HG02610 (cell line): Measurements from ENCODE around the gene IP6K3.

Experiments
- ATAC-seq: cut with Tn5 transposase; IDR thresholded peaks from one replicate; pipeline ENCODE4 v1.9.1; 2021; ENCODE audit warnings: mild to moderate bottlenecking, moderate library complexity; ENCODE audit not compliant: unreplicated experiment

The IP6K3 gene

DNA sequence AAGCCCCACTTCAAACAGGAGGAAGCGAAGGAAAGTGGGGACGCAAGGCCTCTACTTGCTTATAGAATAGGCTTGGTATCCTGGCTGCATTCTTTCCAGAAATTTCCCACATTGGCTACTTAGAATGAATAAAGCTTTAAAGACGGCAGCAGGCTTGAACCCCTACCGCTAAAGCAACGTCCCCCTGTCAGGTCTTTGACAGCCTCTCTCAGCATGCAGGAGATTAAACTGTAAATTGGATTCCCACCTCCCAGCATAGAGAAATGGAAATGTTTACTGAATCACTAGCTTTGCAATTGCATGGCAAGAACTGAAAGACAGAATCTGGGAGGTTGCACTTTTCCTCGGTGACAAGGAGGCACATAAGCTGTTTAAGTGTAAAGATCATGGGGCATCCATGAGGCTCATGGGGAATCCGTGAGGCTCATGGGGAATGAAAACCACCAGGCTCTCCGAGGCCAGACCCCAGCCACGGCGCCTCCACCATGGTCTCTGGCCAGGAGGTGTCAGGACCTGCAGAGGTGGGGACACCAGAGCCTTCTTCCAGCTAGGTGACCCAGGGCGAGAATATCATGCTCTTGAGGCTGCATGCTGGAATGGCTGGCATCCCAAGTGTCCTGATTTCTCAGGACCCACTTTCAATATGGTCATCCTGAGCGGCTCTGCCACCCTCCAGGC is 31.9 kb upstream of the IP6K3 start:
- no peak for ATAC-seq

DNA sequence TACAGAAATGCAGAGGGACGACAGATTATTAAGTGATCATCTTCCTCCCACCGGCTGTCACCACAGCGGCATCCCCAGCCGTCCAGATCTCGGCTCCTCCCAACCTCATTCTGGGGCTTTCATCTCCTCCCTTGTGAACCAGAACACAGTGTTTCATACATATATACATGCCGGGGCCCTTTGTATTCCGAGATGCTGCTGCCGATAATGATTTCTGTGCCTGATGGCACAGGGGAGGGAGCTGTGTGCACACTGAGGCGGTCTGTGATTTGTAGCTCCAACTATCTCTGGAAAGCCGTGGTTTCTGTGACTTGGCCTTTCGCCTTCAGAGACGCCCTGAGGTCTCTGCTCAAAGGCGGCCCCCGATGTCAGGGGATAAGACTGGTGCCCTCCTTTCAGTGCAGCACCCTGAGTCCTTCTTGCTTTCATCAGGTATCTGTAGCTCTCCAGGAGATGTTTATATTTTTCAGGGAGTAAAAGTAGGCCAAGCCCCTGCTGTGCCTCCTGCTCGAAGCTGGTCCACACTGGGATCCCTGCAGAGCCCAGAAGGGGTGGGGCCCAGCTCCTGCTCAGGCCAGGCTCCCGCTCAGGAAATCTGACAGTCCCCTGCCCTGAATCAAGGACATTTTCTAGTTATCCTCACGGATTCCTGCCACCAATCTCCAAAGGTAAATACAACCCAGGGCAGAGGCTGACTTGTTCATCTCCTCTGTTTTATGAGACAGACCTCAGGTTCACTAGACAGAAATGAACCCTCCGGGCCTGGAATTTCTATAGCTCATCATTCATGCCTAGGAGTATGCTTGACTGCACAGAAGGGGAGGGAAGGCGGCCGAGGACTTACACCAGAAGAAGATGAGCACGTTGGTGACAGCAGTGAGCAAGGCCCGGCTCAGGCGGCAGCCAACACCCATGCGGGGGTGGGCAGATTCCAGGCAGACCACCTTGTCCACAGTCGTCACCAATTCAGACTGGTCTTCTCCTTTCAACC is 31.0 kb upstream of the IP6K3 start:
- ATAC-seq = no peak

DNA sequence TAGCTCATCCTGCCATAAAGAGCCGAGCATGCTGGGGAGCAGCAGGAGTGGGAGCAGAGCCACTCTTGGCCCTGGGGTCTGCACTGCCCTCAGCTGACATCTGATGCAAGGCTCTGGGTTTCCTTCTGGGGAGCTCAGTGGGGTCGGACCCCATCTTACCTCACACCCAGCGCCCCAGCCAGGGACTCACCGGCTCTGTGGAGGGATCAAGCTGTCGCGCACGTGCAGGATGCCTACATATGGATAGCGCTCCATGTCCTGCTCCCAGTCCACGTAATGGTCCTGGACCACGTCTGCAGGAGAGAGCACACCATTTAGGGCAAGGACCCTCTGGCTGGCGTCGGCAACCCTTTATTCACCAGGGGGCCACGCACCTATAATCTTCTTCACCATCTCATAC is 30.1 kb upstream of the IP6K3 start:
- no peak for ATAC-seq

DNA sequence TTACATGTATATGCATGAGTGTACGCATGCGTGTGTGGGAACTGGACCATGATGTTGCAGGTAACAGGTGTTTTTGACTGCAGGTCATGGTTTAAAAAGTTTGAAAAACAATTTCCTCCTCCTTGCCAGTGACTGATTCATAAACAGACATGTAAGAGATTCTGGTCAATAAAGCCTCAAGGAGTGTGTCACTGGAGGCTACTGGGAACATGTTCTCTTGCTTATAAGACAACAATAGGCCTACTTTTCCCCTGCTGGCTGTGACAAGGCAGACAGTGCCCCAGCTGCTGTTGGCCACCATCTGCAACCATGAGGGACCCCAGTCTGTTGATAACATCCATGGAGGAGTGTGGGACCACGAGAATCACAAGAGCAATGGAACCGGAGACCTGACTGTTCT is 29.5 kb upstream of the IP6K3 start:
- ATAC-seq = no peak

DNA sequence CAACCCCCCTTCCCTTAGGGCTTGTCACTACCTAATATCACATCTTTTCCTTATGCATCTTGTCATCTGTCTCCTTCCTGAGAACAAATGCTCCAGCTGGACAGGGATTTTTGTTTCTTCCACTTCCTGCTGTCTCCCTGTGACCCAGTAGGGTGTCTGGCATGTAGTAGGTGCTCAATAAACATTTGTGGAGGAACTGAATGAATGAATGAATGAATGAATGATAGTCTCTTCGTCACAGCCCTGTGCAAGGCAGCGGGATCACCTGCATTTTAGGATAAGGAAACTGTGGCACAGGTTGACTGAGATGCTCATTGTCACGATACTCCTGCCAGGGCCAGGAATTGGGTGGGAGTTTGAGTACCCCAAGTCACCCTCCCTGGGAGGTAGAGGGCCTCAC is 28.1 kb upstream of the IP6K3 start:
- ATAC-seq = no peak

DNA sequence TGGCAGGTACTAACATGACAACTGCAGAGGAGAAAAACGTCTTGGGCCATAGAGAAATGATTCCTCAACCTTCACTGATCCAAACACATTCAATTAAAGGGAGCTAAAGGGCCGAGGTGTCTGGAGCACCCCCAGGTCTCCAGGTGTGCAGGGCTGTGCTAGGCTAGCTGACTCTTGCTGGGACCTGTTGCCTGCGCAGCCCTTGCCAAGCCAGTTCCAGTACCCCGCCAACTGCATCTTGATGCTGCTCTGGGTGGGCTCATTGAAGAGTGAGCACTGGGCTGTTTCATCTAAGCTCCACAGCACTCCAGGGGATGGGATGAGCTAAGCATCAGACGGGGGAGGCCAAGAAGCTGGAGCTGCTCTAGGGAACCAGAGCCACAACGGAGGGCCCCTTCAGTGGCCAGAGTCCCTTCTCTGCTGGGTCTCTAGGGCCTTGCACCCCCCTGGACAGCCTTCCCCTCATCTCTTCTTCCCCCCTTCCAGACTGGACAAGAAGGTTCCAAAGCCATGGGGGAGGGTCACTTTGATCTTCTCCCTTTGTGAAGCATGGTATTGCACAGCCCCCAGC is 26.3 kb upstream of the IP6K3 start:
- ATAC-seq = no peak

DNA sequence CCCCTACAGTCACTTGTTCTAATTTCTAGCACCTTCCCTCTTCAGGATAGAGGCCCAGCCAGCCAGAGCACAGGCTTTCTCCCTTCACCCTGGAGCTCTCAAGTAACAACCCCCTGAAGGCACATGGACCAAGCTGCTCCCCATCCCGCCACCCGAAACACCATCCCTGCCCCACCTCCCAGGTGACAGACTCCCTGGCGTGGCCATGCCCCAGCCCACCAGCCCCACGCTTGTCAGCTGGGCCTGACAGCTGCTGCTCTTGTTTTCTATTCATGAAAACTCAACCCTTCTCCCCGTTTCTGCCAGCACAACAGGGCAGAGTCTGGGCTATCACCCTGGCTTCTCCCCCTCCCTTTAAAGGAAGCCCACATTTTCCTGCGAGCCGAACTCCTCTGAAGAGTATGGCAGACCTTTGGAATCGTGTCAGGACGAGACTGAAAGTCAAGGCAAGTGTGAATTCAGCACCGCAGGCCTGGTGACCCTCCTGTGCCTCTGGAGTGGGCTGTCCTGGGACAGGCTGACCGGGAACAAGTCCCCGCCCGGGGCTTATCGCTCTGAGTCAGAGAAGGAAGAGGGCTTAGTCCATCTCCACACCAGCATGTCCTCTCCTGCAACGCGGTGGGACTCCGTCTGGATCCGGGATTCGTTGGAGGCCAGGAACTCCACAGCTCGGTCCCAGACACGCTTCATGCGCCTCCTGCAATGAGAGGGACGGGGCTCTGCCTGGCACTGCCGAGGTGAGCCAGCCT is 25.6 kb upstream of the IP6K3 start:
- no peak for ATAC-seq

DNA sequence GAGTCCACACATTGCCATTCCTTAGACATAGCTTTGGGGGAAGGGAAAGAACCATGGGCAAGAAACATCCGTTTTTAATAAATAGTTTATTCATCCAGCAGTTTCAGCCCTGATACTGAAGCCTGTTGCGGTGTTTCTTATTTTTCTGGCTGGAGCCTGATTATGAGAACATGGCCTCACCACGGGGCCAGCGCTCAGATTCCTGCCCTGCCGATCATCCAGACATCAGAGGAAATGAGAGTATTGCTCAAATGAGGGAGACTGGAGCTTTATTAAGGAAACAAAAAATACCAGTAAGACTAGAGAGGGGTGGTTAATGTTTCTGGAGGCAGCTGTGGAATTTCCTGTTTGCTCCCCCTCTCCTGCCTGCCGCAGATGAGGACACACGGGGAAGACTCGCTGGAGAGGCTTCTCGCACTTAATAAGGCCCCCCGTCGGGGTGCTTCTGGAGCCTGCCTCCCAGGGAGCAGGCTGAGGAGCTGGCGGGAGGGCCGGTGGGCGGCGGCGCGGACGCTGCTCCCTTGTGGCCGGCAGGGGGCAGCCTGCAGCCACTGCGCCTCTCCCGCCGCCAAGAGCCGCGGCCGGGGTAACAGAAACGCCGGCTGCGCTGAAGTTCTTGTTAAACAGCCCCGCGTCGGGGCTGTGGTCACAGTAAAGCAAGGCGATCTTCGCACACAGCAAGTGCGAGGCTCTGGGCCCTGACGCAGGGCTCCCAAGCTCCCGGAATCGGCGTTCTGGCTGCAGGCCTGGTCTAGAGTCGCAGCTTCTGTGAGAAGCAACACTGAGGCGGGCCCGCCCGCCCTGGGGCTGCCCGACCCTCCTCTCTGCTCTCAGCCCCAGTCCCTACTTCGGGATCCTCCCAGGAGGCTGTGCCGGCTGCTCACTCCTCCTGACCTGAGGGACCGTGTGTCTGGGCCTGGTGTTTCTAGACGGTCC is 24.7 kb upstream of the IP6K3 start:
- ATAC-seq = no peak

DNA sequence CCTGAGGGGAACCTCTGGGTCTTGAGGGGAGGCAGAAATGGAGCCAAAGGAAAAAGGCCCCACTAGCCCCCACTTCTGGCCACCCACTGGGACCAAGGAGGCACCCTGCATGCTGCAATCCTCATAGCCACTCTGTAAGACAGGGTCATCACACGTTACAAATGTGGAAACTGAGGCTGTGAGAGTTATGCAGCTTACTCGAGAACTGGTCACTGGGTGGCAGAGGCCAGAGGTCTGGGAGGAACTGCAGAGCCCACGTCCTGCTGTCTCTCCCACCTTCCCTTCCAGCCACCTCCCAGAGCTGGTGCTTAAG is 24.1 kb upstream of the IP6K3 start:
- ATAC-seq = no peak

DNA sequence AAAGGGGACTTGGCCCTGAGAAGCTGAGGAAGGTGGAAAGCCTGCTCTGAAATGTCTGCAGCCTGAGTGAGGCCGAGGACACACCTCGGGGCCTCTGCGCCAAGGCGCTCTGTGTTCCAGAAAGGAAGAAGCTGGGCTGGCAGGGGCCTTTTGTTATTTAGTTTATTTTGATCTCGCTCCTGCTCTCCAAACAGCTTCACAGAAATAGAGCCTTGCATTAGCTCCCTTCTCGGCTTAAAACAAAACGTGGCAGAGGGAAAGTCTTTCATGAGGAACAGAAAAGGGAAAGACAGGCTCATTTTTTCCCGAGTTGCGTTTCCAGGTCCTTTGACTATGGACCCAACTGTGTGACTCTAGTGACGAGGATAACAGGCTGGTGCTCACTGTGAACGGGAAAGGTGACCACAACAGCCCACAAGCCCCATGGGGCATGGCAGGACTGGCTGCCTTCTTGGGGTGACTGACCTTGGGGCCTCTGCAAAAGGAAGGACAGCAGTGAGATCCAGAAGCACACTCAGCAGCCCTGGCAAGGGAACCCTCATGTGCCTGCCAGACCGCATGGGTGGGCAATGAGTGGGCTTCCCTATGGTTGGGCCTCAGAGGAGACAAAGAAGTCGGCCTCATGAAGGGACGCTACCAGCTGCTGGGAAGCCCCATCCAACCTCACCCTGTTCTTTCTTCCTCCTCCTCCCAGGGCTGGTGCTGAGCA is 23.6 kb upstream of the IP6K3 start:
- no peak for ATAC-seq

DNA sequence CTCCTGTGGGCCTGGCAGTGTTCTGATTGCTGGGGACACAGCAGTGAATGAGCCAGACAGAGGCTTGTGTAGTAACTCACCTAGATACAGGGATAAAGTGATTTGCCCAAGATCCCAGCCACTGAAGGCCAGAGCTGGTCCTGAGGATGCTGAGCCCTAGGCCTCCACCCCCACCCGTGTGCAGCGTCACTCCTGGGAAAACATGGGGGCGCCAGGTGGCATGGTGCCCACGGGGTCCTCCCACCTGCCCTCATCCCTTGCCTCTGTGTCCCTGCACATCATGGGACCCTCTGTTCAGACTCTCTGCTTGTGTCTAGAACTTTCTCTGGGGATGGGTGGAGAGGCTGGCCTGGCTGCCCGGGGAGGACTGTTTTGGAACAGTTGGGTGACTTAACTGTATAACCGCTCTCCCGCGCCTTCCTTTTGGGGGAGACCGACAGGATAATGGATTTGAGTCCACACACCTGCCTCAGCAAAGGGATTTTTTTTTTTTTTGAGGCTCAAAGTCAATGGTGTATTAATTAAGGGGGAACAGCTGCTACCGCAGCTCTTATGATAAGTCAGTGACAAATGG is 22.6 kb upstream of the IP6K3 start:
- ATAC-seq = no peak

DNA sequence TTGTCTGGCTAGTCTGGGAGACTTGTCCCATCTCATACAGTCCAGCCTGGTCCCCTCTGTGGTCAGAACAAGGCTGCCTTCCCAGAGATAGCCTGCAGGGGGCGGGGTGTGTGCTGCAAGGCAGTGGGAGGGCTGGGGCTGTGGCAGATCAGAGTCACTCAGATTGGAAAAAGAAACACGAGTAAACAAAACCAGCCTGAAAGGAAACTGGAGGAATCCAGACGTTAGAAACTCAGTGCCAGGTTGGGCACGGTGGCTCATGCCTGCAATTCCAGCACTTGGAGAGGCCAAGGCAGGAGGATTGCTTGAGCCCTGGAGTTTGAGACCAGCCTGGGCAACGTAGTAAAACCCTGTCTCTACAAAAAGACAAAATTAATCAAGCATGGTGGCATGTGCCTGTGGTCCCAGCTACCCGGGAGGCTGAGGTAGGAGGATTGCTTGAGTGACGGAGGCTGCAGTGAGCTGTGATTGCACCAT is 22.0 kb upstream of the IP6K3 start:
- ATAC-seq = no peak

DNA sequence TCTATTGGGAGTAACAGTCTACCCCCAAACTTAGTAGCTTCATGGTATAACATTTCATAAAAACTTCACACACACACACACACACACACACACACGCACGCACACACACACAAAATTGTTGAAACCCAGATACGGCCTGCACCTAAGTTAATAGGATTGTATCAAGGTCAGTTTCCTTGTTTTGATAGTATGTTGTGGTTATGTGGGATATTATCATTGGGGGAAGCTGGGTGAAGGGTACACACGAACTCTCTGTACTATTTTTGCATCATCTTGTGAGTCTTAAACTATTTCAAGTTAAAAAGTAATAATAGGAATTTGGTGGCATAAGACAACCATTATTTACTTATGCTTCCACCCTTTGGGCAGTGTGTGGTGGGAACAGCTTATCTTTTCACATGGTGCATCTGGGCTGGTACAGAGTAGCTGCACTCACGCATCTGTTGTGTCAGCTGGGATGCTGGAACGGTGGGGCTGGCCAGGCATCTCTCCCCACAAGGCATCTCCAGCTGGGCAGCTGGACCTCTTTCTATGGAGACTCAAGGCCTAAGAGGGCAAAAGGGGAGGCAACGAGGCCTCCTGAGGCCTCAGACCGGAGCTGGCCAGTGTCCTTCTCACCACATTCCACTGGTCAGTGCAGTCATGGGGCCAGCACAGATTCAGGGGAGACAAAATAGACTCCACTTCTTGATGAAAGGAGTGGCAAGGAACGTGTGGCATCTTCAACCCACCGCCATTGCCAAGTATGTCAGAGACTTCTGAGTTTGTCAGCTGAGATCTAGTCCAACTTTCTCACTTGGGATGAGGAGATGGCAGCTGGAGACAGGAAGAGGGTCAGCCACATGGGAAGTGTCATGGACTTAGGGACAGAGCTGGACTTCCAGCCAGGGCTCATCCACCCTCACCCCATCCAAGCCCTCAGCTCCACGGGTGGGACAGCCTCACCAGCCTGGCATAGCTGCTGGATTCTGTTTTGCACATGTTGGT is 20.5 kb upstream of the IP6K3 start:
- ATAC-seq = no peak

DNA sequence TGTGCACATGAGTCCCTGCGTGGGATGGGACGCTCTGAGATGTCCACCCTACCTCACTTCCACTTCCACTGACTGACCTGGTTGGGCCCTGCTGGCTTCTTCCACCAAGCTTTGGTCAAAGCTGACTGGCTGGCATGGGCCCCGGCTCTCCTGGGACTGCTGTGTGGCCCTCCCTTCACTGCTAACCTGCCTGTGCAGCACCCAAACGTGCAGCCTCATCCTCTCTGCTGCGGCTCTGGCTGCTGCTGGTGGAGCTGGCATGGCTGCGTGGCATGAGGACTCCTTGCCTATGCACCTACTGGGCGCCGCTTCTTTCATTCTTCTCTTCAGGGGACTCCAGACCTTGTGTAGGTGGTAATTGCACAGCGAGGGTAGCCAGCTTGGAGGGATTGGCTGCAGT is 18.7 kb upstream of the IP6K3 start:
- no peak for ATAC-seq

DNA sequence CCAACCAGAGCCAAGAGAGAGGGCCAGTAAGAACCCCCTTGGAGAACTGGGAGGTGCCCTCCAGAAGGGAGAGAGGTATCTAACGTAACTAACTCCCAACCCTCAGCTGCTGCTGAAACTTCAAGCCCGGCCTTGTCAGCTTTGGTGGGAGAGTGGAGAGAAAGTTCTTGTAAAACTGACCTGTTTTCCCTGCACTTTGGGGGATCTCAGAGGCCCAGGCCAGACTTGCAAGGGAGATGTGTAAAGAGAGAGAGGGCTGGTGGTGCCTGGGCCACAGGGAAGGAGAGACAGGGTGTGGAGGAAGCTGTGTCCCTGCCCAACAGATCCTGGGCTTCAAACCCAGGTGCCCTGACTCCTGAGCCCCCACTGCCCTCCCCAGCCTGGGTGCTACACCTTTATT is 17.3 kb upstream of the IP6K3 start:
- no peak for ATAC-seq

DNA sequence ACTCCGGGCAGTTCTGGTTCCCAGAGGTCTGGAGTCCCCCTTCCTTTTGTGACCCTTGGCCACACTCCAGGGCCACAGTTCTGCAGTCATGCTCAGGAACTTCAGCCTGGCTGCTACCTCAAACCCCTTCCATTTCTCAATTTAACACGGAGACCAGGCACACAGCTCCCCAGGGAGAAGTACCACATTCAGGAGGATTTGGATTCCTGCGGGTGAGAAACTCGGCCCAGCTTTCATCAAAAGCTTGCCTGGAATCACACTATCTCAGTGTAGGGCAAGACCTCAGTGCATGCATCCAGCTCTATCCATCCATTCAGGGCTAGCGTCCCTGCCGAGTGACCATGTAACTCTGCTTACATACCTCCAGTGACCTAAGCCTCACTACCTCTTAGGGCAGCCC is 16.8 kb upstream of the IP6K3 start:
- ATAC-seq = no peak

DNA sequence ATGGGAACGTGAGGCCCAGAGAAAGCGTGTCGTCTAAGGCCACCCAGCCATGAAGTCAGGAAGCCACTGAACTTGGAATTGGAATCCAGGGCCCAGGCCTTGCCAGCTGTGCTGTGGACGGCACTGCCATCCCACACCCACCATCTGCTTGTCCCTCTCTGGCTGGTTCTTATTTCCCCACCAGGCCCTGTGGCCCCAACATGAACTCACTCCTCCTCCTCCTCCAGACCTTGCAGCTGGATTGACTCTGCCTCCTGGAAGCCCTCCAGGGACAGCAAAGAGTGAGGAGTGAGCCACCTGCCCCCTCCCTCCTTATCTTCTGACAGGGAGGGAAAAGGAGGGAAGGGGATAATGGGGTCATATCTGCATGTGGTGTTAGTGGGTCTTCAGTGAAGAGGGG is 16.0 kb upstream of the IP6K3 start:
- no peak for ATAC-seq
